ENCODE results near the gene NPAS3.

Gene NPAS3

GRCh38 chr14:33347796-33348195 lies 409.1 kb downstream of the NPAS3 start:
- no peak for DNase-seq

GRCh38 chr14:33348510-33348909 lies 409.8 kb downstream of the NPAS3 start:
- DNase-seq = no peak

- no peak for DNase-seq
These were observed 411.2 kb downstream of the NPAS3 start for GRCh38 chr14:33349871-33350270.

- DNase-seq = no peak
These were observed 411.8 kb downstream of the NPAS3 start for GRCh38 chr14:33350366-33350990.

GRCh38 chr14:33352821-33353220 lies 414.1 kb downstream of the NPAS3 start:
- no peak for DNase-seq

- DNase-seq = no peak
These were observed 417.5 kb downstream of the NPAS3 start for GRCh38 chr14:33356181-33356580.

GRCh38 chr14:33357225-33358010 lies 418.7 kb downstream of the NPAS3 start:
- DNase-seq = no peak

GRCh38 chr14:33359288-33359881 lies 420.7 kb downstream of the NPAS3 start:
- DNase-seq = no peak

GRCh38 chr14:33362934-33363333 lies 424.3 kb downstream of the NPAS3 start:
- no peak for DNase-seq

- DNase-seq = no peak
These were observed 425.0 kb downstream of the NPAS3 start for GRCh38 chr14:33363682-33364081.

GRCh38 chr14:33364466-33364865 lies 425.8 kb downstream of the NPAS3 start:
- no peak for DNase-seq

- no peak for DNase-seq
These were observed 430.4 kb downstream of the NPAS3 start for GRCh38 chr14:33369041-33369440.

- peak; percentile 32 for DNase-seq
These were observed 431.3 kb downstream of the NPAS3 start for GRCh38 chr14:33369972-33370371.

- no peak for DNase-seq
These were observed 431.7 kb downstream of the NPAS3 start for GRCh38 chr14:33370426-33370825.

GRCh38 chr14:33375196-33375595 lies 436.5 kb downstream of the NPAS3 start:
- DNase-seq = no peak

- DNase-seq = no peak
These were observed 437.1 kb downstream of the NPAS3 start for GRCh38 chr14:33375786-33376185.

- DNase-seq = no peak
These were observed 437.8 kb downstream of the NPAS3 start for GRCh38 chr14:33376510-33376909.

- no peak for DNase-seq
These were observed 439.1 kb downstream of the NPAS3 start for GRCh38 chr14:33377596-33378390.

- DNase-seq = no peak
These were observed 443.0 kb downstream of the NPAS3 start for GRCh38 chr14:33381717-33382116.

- no peak for DNase-seq
These were observed 447.5 kb downstream of the NPAS3 start for GRCh38 chr14:33386140-33386539.

GRCh38 chr14:33386781-33387180 lies 448.1 kb downstream of the NPAS3 start:
- no peak for DNase-seq

GRCh38 chr14:33390335-33390734 lies 451.7 kb downstream of the NPAS3 start:
- no peak for DNase-seq

GRCh38 chr14:33393231-33393894 lies 454.7 kb downstream of the NPAS3 start:
- no peak for DNase-seq
